ENCODE results near the gene SIGLEC1.

- TF ChIP-seq TAF1 (IDR thresholded peaks at IDR 0.05; ENCODE audit: borderline replicate concordance, low read depth, low read length) (no peak), POLR2A (IDR thresholded peaks at IDR 0.05; ENCODE audit: low read depth, low read length) (no peak)
Observed at GRCh38 chr20:3681931-3682781, 30.2 kb downstream of the SIGLEC1 start, which contains the start of gene ADAM33.
